Skin epidermis (tissue), 12 donors: ENCODE data around the gene IQSEC3.

ENCODE experiments used
- H3K27ac ChIP-seq, 21 experiments: fragments of 200-600 bp; sonication (generic) in 11 of 21; one replicate each; pipeline ENCODE4 v1.5.0; 2020; ENCODE audit warnings: mild to moderate bottlenecking in 3 of 21, inconsistent platforms in 2 of 21, moderate library complexity in 2 of 21
- H3K4me3 ChIP-seq, 7 experiments: fragments of 200-600 bp; sonication (generic) in 2 of 7; one replicate each; pipeline ENCODE4 v1.5.0; 2020; ENCODE audit warnings: inconsistent platforms in 2 of 7, mild to moderate bottlenecking in 2 of 7, moderate library complexity in 1 of 7

Gene IQSEC3

GRCh38 chr12:155646-156045, 89.1 kb downstream of the IQSEC3 start:
- no peak overlapping the region for H3K4me3 ChIP-seq
- no peak overlapping the region for H3K27ac ChIP-seq

- no peak overlapping the region for H3K4me3 ChIP-seq
- H3K27ac ChIP-seq = no peak overlapping the region
Observed at GRCh38 chr12:156945-157344, 90.4 kb downstream of the IQSEC3 start.

GRCh38 chr12:157644-158043, 91.1 kb downstream of the IQSEC3 start:
- H3K27ac ChIP-seq = no peak overlapping the region
- H3K4me3 ChIP-seq = no peak overlapping the region

GRCh38 chr12:159156-159782, 92.7 kb downstream of the IQSEC3 start:
- Histone ChIP-seq H3K27ac (no peak overlapping the region), H3K4me3 (no peak overlapping the region)

GRCh38 chr12:160858-161257, 94.3 kb downstream of the IQSEC3 start:
- no peak overlapping the region for H3K27ac ChIP-seq
- no peak overlapping the region for H3K4me3 ChIP-seq

- H3K4me3 ChIP-seq = no peak overlapping the region
Observed at GRCh38 chr12:161823-162222, 95.3 kb downstream of the IQSEC3 start.

GRCh38 chr12:162467-163307, 96.1 kb downstream of the IQSEC3 start:
- H3K27ac ChIP-seq = no peak overlapping the region
- no peak overlapping the region for H3K4me3 ChIP-seq

More at GRCh38 chr12:161823-162222, 95.3 kb downstream of the IQSEC3 start:
- no peak overlapping the region for H3K27ac ChIP-seq

- H3K27ac ChIP-seq = no peak overlapping the region
- H3K4me3 ChIP-seq = no peak overlapping the region
Observed at GRCh38 chr12:163406-163986, 96.9 kb downstream of the IQSEC3 start.

GRCh38 chr12:164207-164606, 97.6 kb downstream of the IQSEC3 start:
- Histone ChIP-seq H3K4me3 (no peak overlapping the region), H3K27ac (no peak overlapping the region)

- Histone ChIP-seq H3K27ac (no peak overlapping the region), H3K4me3 (no peak overlapping the region)
Observed at GRCh38 chr12:165862-166368, 99.3 kb downstream of the IQSEC3 start.

GRCh38 chr12:166425-167075, 100.0 kb downstream of the IQSEC3 start:
- H3K27ac ChIP-seq = no peak overlapping the region
- H3K4me3 ChIP-seq = no peak overlapping the region

GRCh38 chr12:167959-168600, 101.5 kb downstream of the IQSEC3 start:
- H3K4me3 ChIP-seq = no peak overlapping the region
- no peak overlapping the region for H3K27ac ChIP-seq

GRCh38 chr12:168763-169525, 102.4 kb downstream of the IQSEC3 start:
- Histone ChIP-seq H3K4me3 (no peak overlapping the region), H3K27ac (no peak overlapping the region)

- no peak overlapping the region for H3K27ac ChIP-seq
- H3K4me3 ChIP-seq = no peak overlapping the region
Observed at GRCh38 chr12:169528-170370, 103.2 kb downstream of the IQSEC3 start.

- no peak overlapping the region for H3K27ac ChIP-seq
- H3K4me3 ChIP-seq = no peak overlapping the region
Observed at GRCh38 chr12:170371-171225, 104.0 kb downstream of the IQSEC3 start.

- Histone ChIP-seq H3K27ac (no peak overlapping the region), H3K4me3 (no peak overlapping the region)
Observed at GRCh38 chr12:171276-171675, 104.7 kb downstream of the IQSEC3 start.
